SK-N-SH treated with all-trans-retinoic acid at 6 μM for 48 hours (cell line): ENCODE results near the gene GNAQ.

Experiments used
- CSDC2 ChIP-seq: fragments of 250-450 bp; sonication (Bioruptor Pico); IDR thresholded peaks from 2 replicates; pipeline ENCODE4 v1.5.0; 2020; ENCODE audit warnings: mild to moderate bottlenecking, moderate library complexity
- TOX ChIP-seq: fragments of 250-450 bp; sonication (Bioruptor Pico); IDR thresholded peaks from 2 replicates; pipeline ENCODE4 v1.8.0; 2021; ENCODE audit warnings: mild to moderate bottlenecking, moderate library complexity, borderline replicate concordance
- TF ChIP-seq, protein P1 (sequence below): fragments of 250-450 bp; sonication (Bioruptor Pico); IDR thresholded peaks from 2 replicates; pipeline ENCODE4 v1.8.0; 2020; ENCODE audit warnings: mild to moderate bottlenecking, moderate library complexity, borderline replicate concordance
- TF ChIP-seq, protein P2 (sequence below): fragments of 250-450 bp; sonication (Bioruptor Pico); IDR thresholded peaks from 2 replicates; pipeline ENCODE4 v1.5.1; 2020; ENCODE audit warnings: low read depth, mild to moderate bottlenecking, moderate library complexity

DNA sequence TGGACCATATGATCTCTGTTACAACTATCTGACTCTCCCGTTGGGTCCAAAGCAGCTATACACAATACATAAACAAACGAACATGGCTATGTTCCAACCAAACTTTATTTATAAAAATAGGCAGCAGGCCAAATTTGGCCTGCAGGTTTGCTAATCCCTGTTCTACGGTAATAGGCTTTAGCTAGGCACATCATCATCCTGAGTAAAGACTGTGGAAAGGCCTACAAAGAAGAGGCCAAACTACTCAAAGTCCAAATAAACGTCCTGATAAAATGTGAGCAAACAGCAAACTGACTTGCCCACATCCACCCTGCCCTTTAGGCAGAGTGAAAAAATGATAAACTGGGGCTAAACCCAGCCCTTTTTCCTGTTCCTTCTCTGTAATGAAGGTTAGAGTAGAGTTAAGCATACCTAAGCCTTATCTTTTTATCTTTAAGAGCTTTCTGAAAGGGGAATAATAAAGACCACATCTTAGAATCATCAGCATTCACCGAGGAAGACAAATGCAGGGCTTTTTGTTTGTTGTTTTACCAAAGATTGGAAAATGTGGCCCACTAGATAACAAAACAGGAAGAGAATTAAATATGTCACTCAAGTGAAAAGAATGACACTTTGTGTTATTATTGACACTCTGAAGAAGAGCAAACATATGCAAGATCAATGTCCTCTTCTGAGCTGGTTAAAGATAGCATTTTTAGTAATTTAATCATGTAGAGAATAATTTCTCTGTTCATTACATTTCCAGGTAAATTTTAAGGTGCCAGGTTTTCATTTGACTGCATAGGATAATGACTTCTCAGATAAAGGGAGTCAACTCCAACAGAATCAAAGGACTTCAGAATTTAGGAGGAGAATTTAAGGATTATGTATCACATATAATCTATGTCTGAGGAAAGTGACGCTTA, 223.5 kb downstream of the GNAQ start:
- TF ChIP-seq TOX (no peak), CSDC2 (no peak)
- TF ChIP-seq, protein P1, sequence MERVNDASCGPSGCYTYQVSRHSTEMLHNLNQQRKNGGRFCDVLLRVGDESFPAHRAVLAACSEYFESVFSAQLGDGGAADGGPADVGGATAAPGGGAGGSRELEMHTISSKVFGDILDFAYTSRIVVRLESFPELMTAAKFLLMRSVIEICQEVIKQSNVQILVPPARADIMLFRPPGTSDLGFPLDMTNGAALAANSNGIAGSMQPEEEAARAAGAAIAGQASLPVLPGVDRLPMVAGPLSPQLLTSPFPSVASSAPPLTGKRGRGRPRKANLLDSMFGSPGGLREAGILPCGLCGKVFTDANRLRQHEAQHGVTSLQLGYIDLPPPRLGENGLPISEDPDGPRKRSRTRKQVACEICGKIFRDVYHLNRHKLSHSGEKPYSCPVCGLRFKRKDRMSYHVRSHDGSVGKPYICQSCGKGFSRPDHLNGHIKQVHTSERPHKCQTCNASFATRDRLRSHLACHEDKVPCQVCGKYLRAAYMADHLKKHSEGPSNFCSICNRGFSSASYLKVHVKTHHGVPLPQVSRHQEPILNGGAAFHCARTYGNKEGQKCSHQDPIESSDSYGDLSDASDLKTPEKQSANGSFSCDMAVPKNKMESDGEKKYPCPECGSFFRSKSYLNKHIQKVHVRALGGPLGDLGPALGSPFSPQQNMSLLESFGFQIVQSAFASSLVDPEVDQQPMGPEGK (CRISPR knock-in tag), result no peak
- TF ChIP-seq, protein P2, sequence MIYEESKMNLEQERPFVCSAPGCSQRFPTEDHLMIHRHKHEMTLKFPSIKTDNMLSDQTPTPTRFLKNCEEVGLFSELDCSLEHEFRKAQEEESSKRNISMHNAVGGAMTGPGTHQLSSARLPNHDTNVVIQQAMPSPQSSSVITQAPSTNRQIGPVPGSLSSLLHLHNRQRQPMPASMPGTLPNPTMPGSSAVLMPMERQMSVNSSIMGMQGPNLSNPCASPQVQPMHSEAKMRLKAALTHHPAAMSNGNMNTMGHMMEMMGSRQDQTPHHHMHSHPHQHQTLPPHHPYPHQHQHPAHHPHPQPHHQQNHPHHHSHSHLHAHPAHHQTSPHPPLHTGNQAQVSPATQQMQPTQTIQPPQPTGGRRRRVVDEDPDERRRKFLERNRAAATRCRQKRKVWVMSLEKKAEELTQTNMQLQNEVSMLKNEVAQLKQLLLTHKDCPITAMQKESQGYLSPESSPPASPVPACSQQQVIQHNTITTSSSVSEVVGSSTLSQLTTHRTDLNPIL (CRISPR knock-in tag), result no peak
